SK-N-MC (cell line): ENCODE measurements around the gene SLC27A1.

ENCODE experiments used
- EZH2 ChIP-seq: fragments of 200-600 bp; sonication (generic); IDR thresholded peaks from one replicate; pipeline ENCODE4 v1.6.1; 2017; ENCODE audit warnings: antibody characterized with exemption
- POLR2AphosphoS5 ChIP-seq: IDR thresholded peaks from 2 replicates; pipeline ENCODE4 v1.6.1; 2012; ENCODE audit warnings: mild to moderate bottlenecking, low read depth, low read length, borderline replicate concordance

DNA sequence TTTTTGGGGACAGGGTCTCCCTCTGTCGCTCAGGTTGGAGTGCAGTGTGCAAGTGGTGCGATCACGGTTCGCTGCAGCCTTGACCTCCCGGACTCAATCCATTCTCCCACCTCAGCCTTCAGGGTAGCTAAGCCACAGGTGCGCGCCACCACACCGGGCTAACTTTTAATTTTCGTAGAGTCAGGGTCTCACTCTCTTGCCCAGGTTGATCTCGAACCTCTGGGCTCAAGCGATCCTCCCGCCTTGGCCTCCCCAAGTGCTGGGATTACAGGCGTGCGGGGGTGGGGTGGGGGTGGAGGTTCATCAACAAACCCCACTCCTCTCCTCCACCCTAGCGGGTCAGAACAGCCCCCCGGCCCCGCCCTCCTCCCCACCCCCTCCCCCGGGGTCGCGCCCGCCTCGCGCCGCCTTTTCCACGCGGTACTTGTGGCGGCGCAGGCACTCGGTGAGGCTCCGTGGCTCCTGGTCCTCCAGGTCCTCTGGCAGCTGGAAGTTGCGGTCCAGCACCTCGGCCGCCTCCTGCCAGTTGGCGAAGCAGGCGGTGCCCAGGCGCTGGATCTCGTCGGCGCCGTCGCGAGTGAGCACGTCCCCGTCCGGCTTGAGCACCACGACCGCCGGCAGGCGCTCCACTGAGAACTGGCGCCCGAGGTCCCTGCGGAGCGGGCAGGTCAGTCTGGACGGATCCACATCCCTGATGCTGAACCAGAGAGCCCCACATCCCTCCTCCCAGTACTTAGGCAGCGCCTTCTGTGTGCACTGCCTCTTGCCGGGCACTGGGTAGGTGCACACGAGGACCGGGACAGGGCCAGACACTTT is 14.8 kb upstream of the SLC27A1 start:
- TF ChIP-seq POLR2AphosphoS5 = no peak
- TF ChIP-seq EZH2 = no peak
